Heart right ventricle (tissue), 16 donors: ENCODE measurements around the gene SOD2. TPM values are rescaled to one million over a fixed set of nuclear protein-coding genes. Genes with fewer than 3 reads are reported as not detected.
A peak's percentile ranks its signal among the peaks of the same experiment; 100 is the strongest.

Experiments
- ATAC-seq, 8 donors: fragments of 200-7000 bp; cut with Tn5 transposase; one replicate each; pipeline ENCODE4 v1.9.1; 2020; ENCODE audit warnings: mild to moderate bottlenecking in 8 of 8, moderate library complexity in 8 of 8, moderate number of reproducible peaks in 1 of 8
- DNase-seq, 2 donors: peaks; one replicate each; pipeline ENCODE4 v3.0.0-alpha.2; 2020
- H3K27ac ChIP-seq, 10 donors: fragments of 200-600 bp; sonication (generic) in 2 of 10; one replicate each; pipeline versions ENCODE4 v1.5.0 to v1.8.0; 2020 to 2022; ENCODE audit warnings: mild to moderate bottlenecking in 3 of 10
- H3K27me3 ChIP-seq, 7 donors: fragments of 200-600 bp; one replicate each; pipeline ENCODE4 v1.8.0; 2021 to 2022; ENCODE audit warnings: mild to moderate bottlenecking in 2 of 7
- H3K36me3 ChIP-seq, 9 donors: fragments of 200-600 bp; sonication (generic) in 1 of 9; one replicate each; pipeline versions ENCODE4 v1.5.0 to v1.8.0; 2020 to 2022; ENCODE audit warnings: mild to moderate bottlenecking in 2 of 9
- H3K4me1 ChIP-seq, 9 donors: fragments of 200-600 bp; sonication (generic) in 1 of 9; one replicate each; pipeline versions ENCODE4 v1.5.0 to v1.8.0; 2020 to 2022; ENCODE audit warnings: mild to moderate bottlenecking in 4 of 9
- H3K4me3 ChIP-seq, 10 donors: fragments of 200-600 bp; sonication (generic) in 2 of 10; one replicate each; pipeline versions ENCODE4 v1.5.0 to v1.8.0; 2020 to 2022; ENCODE audit warnings: mild to moderate bottlenecking in 7 of 10, moderate library complexity in 2 of 10
- H3K9me3 ChIP-seq, 11 donors: fragments of 200-600 bp in 10 of 11; sonication (generic) in 2 of 11; one replicate each; pipeline versions ENCODE4 v1.5.0 to v1.8.0; 2013 to 2022; ENCODE audit warnings: mild to moderate bottlenecking in 2 of 11, control low read depth in 1 of 11, moderate library complexity in 1 of 11
- WGBS, 2 donors: extraction: QIAGEN DNeasy Blood & Tissue Kit; methylation state at CpG; one replicate each; pipeline ENCODE4 v1.1.7; 2013; ENCODE audit warnings: inconsistent platforms in 1 of 2; 5-methylcytosine and 5-hydroxymethylcytosine counted together
- intact Hi-C, 10 donors: fragments of 100-400 bp; cut with DNase I; formaldehyde crosslinking; loops; one replicate each; pipeline versions ENCODE4 v1.11.1 to v1.14.2; 2022
- polyA plus RNA-seq, 2 donors: library from polyadenylated mRNA; stranded (reverse); fragments of 200-250 nt; gene quantifications; one replicate each; pipeline ENCODE4 v1.2.3, GENCODE V29; 2013
- total RNA-seq, 10 donors: library from RNA; stranded (reverse); fragmentation: NEBNext Ultra II Directional in 3 of 10; extraction: Animal tissue kit (Norgen Biotek cat#: 25700) in 3 of 10; gene quantifications; one replicate each; pipeline versions ENCODE4 v1.2.1 to v1.2.4, GENCODE V29; 2021 to 2023
- TF ChIP-seq, protein P1 (sequence below), 9 donors: fragments of 200-600 bp; sonication (generic) in 2 of 9; IDR thresholded peaks; one replicate each; pipeline versions ENCODE4 v1.5.0 to v1.8.0; 2021 to 2022; ENCODE audit warnings: antibody characterized with exemption in 9 of 9, mild to moderate bottlenecking in 5 of 9, moderate library complexity in 1 of 9
- donor health status: Arrhythmogenic right ventricular cardiomyopathy.
- donor health status: ischemic (EF 13 %, LVEDD 7.1; RV severe dilation, severe dysfunction).
- donor health status: healthy with polysubstance abuse.
- donor health status: DM: no; HTN: yes; CAD: no.
- donor health status: DM: no; HTN: no; CAD: no.
- donor health status: ischemic (EF 25% LVEDD 6.9; RV normal size, moderate dysfunction).
- donor health status: ischemic (EF 25% LVEDD 5.7; RV mildly dilated, moderate dysfunction).
- donor health status: healthy.
- donor health status: DM: yes; HTN: yes; CAD: no.
- donor health status: Ischemic cardiomyopathy.
- donor health status: ischemic (EF 35%, LVEDD 5.7; RV mildly dilated, moderate dysfunction).
- donor health status: nonischemic (EF 11% LVEDD 7.7; RV severe dilation, severe dysfunction).
- donor health status: DM: yes; HTN: yes; CAD: no.
- donor health status: PGD.
- donor health status: ischemic (EF 29% LVEDD 5.4; RV normal size, mild dysfunction).
- donor health status: nonischemic (EF 23%, LVEDD 6.1; RV moderate dilation, normal function).

The SOD2 gene
- total and polyA plus RNA-seq, 12 donors = 144 to 1,111 (median 826) TPM

DNA sequence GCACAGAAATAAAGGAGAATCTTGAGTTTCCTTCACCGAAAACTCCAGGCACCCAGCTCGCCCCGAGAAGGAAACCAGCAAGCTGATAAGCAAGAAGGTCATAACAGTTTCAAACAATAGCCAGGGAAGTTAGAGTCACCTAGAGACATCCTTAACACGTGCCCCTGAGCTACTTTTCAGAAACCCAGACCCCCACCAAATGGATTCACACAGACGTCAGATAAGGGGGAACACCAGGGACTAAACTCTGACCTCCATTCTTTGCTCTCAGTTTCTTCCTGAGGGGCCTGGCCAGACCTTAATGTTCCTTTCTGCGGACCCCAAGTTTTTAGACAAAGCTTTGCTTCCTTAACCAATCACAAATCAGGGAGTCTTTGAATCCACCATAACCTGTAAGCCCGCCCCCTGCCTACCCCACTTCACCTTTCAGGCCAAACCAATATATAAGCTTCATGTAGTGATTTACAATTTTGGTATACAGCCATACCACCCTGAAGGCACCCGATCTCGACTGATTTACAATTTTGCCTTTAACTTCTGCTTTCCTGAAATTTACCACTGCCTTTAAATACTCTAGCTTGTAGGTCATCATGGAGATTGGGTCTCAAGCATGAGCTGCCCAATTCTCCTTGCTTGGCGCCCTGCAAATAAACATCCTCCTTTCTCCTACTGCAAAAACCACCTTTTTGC, 11.7 kb downstream of the SOD2 start:
- peak in 4 of 8 donors; percentile 11 to 30 (median 29) for ATAC-seq
- Histone ChIP-seq H3K36me3 (peaks cover 0 to 96% (median 44%) of the 10 kb centered on the region in 9 donors), H3K4me1 (peaks cover 0 to 68% (median 18%) of the 10 kb centered on the region in 9 donors), H3K27ac (peak overlapping the region in 1 of 10 donors; percentile 34), H3K27me3 (no peaks in the 10 kb centered on the region), H3K4me3 (no peak overlapping the region), H3K9me3 (no peaks in the 10 kb centered on the region)
- intact Hi-C loops = no loop called here
- WGBS, 2 donors = 65 to 67% methylated on average over 10 of the region's 10 CpGs
- DNase-seq = no peak
- TF ChIP-seq, protein P1, sequence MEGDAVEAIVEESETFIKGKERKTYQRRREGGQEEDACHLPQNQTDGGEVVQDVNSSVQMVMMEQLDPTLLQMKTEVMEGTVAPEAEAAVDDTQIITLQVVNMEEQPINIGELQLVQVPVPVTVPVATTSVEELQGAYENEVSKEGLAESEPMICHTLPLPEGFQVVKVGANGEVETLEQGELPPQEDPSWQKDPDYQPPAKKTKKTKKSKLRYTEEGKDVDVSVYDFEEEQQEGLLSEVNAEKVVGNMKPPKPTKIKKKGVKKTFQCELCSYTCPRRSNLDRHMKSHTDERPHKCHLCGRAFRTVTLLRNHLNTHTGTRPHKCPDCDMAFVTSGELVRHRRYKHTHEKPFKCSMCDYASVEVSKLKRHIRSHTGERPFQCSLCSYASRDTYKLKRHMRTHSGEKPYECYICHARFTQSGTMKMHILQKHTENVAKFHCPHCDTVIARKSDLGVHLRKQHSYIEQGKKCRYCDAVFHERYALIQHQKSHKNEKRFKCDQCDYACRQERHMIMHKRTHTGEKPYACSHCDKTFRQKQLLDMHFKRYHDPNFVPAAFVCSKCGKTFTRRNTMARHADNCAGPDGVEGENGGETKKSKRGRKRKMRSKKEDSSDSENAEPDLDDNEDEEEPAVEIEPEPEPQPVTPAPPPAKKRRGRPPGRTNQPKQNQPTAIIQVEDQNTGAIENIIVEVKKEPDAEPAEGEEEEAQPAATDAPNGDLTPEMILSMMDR (IDR thresholded peaks at IDR 0.05) = no peak

DNA sequence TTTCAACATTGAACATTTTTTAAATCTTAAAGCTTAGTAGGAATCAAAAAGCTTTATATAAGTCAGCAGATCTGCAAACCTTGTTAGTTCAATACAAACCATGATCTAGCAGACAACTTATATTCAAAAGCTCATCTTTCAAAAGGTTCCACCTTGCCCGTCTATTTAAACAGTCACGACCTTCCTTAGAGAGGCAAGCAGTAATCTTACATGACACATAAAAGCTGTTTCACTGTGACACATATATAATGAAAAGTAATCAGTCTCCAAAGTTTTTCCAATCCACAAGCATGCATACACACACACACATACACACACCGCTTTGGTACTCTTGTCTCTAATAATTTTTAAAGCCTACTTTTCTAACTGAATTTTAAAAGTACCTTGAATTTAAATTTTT, 12.9 kb downstream of the SOD2 start:
- H3K4me3 ChIP-seq = no peak overlapping the region
- DNase-seq = no peak
- H3K9me3 ChIP-seq = peaks cover 0 to 2% (median 0%) of the 10 kb centered on the region in 11 donors
- TF ChIP-seq, protein P1 (IDR thresholded peaks at IDR 0.05) = no peak
- peaks cover 0 to 86% (median 44%) of the 10 kb centered on the region in 9 donors for H3K36me3 ChIP-seq
- intact Hi-C loops = no loop called here
- peaks cover 0 to 59% (median 18%) of the 10 kb centered on the region in 9 donors for H3K4me1 ChIP-seq
- 69 to 78% methylated on average over 3 of the region's 3 CpGs for WGBS, 2 donors
- H3K27ac ChIP-seq = peak overlapping the region in 1 of 10 donors; percentile 51
- H3K27me3 ChIP-seq = no peaks in the 10 kb centered on the region
- no peak for ATAC-seq

DNA sequence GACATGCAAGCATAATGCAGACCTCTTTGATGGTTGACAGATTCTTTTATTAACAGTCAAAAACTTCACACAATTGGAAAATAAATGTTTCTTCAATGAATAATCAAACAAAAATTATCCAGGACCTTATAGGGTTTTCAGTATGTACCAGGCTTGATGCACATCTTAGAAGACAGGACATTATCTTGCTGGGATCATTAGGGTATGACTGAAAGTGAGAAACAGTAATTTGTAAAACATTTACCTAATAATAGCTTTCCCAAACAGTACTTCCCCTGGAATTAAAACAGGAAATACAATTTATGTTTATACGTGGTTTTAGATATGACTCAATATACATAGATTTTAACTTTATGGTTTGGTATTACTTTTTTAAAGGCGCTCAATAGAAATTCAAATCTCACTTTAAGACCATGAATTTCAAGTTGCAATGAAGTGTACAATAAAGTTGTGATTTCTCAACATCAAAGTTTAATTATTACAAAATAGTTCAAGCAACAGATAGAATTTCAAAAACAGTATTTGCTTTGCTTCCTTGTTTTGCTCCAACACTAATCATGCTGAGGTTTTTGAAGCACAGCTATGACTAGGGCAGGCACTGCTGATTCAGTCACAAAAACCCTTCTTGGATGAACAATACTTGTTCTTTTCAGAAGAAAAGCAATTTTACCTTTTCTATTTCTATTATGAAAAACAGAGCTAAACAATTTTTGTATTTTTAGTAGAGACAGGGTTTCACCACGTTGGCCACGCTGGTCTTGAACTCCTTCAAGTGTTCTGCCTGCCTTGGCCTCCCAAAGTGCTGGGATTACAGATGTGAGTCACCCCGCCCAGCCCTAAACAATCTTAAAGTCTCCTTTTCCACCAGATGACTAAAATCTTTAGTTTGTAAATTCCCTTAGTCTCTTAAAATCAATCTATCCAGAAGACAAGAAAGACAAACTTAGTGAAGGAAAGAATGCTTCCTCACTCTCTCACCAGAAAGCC, 13.7 kb downstream of the SOD2 start:
- 75 to 77% methylated on average over 5 of the region's 5 CpGs for WGBS, 2 donors
- TF ChIP-seq, protein P1 (IDR thresholded peaks at IDR 0.05) = no peak
- Histone ChIP-seq H3K36me3 (peaks cover 0 to 79% (median 39%) of the 10 kb centered on the region in 9 donors), H3K4me1 (peaks cover 0 to 54% (median 18%) of the 10 kb centered on the region in 9 donors), H3K4me3 (no peak overlapping the region), H3K27ac (peak overlapping the region in 1 of 10 donors; percentile 51), H3K27me3 (no peaks in the 10 kb centered on the region), H3K9me3 (peaks cover 0 to 3% (median 0%) of the 10 kb centered on the region in 11 donors)
- intact Hi-C loops = no loop called here
- ATAC-seq (no peak), DNase-seq (no peak)

DNA sequence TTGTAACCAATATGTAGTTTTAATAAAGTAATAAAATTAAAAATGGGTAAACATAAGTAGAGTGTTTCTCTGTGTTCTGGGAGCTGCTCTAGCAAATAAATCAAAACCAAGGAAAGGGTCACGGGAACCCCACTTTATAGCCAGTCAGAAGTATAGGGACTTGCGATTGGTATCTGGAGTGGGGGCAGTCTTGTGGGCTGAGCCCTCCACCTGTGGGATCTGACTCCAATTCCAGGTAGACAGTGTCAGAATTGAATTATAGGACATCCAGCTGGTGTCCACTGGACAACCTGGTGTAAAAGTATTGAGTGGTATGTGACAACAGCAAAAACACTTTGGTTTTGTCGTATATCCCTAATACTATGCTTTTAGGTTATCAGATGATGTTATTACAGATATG, 14.5 kb downstream of the SOD2 start:
- peaks cover 0 to 71% (median 31%) of the 10 kb centered on the region in 9 donors for H3K36me3 ChIP-seq
- H3K27ac ChIP-seq = no peak overlapping the region
- WGBS, 2 donors = 94 to 95% methylated on average over 3 of the region's 3 CpGs
- ATAC-seq (no peak), DNase-seq (no peak)
- H3K27me3 ChIP-seq = no peaks in the 10 kb centered on the region
- peaks cover 0 to 46% (median 17%) of the 10 kb centered on the region in 9 donors for H3K4me1 ChIP-seq
- TF ChIP-seq, protein P1 (IDR thresholded peaks at IDR 0.05) = no peak
- intact Hi-C loops = no loop called here
- H3K4me3 ChIP-seq = no peak overlapping the region
- peaks cover 0 to 3% (median 0%) of the 10 kb centered on the region in 11 donors for H3K9me3 ChIP-seq
